ENCODE data around the gene SULF2.

SULF2 gene

GRCh38 chr20:47675190-47676142 lies 109.8 kb downstream of the SULF2 start:
- no CpG with 5 or more reads among the region's 16 CpGs for WGBS (ENCODE audit: insufficient coverage, insufficient read length)
- no peak for DNase-seq (ENCODE audit: low read depth, low spot score)
- Histone ChIP-seq H3K27ac (ENCODE audit: low read length) (no peak overlapping the region), H3K4me1 (ENCODE audit: control insufficient read depth, insufficient read depth, low read length) (no peaks in the 10 kb centered on the region; the same call in none of the 2 replicates), H3K36me3 (ENCODE audit: control insufficient read depth, insufficient read depth, low read length) (no peaks in the 10 kb centered on the region), H3K27me3 (ENCODE audit: control insufficient read depth, insufficient read depth, low read length) (no peaks in the 10 kb centered on the region), H3K4me3 (ENCODE audit: low read length) (no peak overlapping the region), H3K9me3 (ENCODE audit: control insufficient read depth, insufficient read depth, low read length) (no peaks in the 10 kb centered on the region)

GRCh38 chr20:47674686-47675085 lies 110.6 kb downstream of the SULF2 start:
- no peaks in the 10 kb centered on the region for H3K9me3 ChIP-seq (ENCODE audit: control insufficient read depth, insufficient read depth, low read length)
- WGBS (ENCODE audit: insufficient coverage, insufficient read length), result no CpG with 5 or more reads among the region's 14 CpGs
- DNase-seq (ENCODE audit: low read depth, low spot score), result no peak
- H3K36me3 ChIP-seq (ENCODE audit: control insufficient read depth, insufficient read depth, low read length), result no peaks in the 10 kb centered on the region
- no peak overlapping the region for H3K27ac ChIP-seq (ENCODE audit: low read length)
- H3K4me3 ChIP-seq (ENCODE audit: low read length), result no peak overlapping the region
- H3K4me1 ChIP-seq (ENCODE audit: control insufficient read depth, insufficient read depth, low read length), result no peaks in the 10 kb centered on the region; the same call in none of the 2 replicates
- H3K27me3 ChIP-seq (ENCODE audit: control insufficient read depth, insufficient read depth, low read length), result no peaks in the 10 kb centered on the region

DNA sequence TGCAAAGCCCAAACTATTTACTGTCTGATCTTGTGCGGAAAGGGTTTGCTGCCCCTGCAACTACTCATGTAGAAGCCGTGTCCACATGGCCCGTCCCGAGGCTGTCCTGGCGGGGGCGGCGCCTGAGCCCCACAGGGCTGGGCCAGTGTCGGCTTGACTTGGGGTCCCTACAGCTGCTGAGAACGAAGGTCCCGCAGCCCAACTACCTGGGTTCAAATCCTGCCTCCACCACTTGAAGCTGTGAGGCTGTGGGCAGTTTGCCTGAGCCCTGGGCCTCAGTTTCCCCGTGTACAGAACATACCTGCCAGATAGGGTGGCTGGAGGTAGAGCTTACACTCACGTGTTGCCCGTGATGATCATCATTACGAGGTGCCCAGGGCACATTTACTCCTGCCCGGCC lies 111.1 kb downstream of the SULF2 start:
- DNase-seq (ENCODE audit: low read depth, low spot score), result no peak
- no peak overlapping the region for H3K4me3 ChIP-seq (ENCODE audit: low read length)
- no CpG with 5 or more reads among the region's 15 CpGs for WGBS (ENCODE audit: insufficient coverage, insufficient read length)
- no peaks in the 10 kb centered on the region; the same call in none of the 2 replicates for H3K4me1 ChIP-seq (ENCODE audit: control insufficient read depth, insufficient read depth, low read length)
- no peaks in the 10 kb centered on the region for H3K9me3 ChIP-seq (ENCODE audit: control insufficient read depth, insufficient read depth, low read length)
- no peak overlapping the region for H3K27ac ChIP-seq (ENCODE audit: low read length)
- no peaks in the 10 kb centered on the region for H3K27me3 ChIP-seq (ENCODE audit: control insufficient read depth, insufficient read depth, low read length)
- no peaks in the 10 kb centered on the region for H3K36me3 ChIP-seq (ENCODE audit: control insufficient read depth, insufficient read depth, low read length)

DNA sequence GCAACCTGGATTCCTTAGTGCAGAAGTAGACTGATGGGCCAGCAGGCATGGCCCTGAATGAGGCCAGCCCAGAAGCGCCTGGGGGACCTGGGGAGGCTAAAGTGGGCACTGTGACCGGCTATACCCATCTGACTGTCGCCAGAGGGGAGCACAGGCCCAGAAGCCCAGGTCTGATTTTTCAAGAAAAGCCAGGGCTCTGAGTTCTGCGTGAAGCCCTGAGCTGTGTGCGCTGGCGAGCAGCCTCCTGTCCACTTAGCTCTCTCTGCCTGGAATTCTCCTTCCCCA lies 111.7 kb downstream of the SULF2 start:
- no peak for DNase-seq (ENCODE audit: low read depth, low spot score)
- Histone ChIP-seq H3K9me3 (ENCODE audit: control insufficient read depth, insufficient read depth, low read length) (no peaks in the 10 kb centered on the region), H3K27ac (ENCODE audit: low read length) (no peak overlapping the region), H3K27me3 (ENCODE audit: control insufficient read depth, insufficient read depth, low read length) (no peaks in the 10 kb centered on the region), H3K4me3 (ENCODE audit: low read length) (no peak overlapping the region), H3K36me3 (ENCODE audit: control insufficient read depth, insufficient read depth, low read length) (no peaks in the 10 kb centered on the region), H3K4me1 (ENCODE audit: control insufficient read depth, insufficient read depth, low read length) (no peaks in the 10 kb centered on the region; the same call in none of the 2 replicates)
- no CpG with 5 or more reads among the region's 6 CpGs for WGBS (ENCODE audit: insufficient coverage, insufficient read length)

GRCh38 chr20:47672886-47673670 lies 112.2 kb downstream of the SULF2 start:
- WGBS (ENCODE audit: insufficient coverage, insufficient read length), result no CpG with 5 or more reads among the region's 16 CpGs
- no peaks in the 10 kb centered on the region; the same call in none of the 2 replicates for H3K4me1 ChIP-seq (ENCODE audit: control insufficient read depth, insufficient read depth, low read length)

DNA sequence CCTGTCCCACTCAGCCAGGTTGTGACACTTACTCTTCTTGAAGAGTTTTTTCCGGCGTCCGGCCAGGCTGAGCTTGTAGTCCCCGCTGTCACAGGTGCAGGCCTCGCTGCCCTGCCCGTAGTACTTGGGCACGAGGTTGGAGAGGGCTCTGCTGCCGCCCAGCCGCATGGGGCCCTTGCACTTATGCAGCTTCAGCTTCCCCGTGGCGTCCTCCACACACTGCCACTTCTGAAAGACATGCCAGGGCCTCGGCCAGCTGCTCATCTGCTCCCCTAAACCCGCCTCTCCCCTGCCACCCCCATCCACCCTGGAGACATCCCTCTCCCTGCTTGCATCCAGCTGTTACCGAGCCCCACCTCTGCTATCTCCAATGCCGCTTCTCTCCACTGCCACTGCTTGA lies 113.1 kb downstream of the SULF2 start:
- Histone ChIP-seq H3K36me3 (ENCODE audit: control insufficient read depth, insufficient read depth, low read length) (no peaks in the 10 kb centered on the region), H3K27me3 (ENCODE audit: control insufficient read depth, insufficient read depth, low read length) (no peaks in the 10 kb centered on the region), H3K27ac (ENCODE audit: low read length) (no peak overlapping the region), H3K9me3 (ENCODE audit: control insufficient read depth, insufficient read depth, low read length) (no peaks in the 10 kb centered on the region), H3K4me3 (ENCODE audit: low read length) (no peak overlapping the region), H3K4me1 (ENCODE audit: control insufficient read depth, insufficient read depth, low read length) (no peaks in the 10 kb centered on the region; the same call in 1 of the 2 replicates)
- WGBS (ENCODE audit: insufficient coverage, insufficient read length), result no CpG with 5 or more reads among the region's 15 CpGs
- no peak for DNase-seq (ENCODE audit: low read depth, low spot score)

More at GRCh38 chr20:47672886-47673670, 112.2 kb downstream of the SULF2 start:
- Histone ChIP-seq H3K9me3 (ENCODE audit: control insufficient read depth, insufficient read depth, low read length) (no peaks in the 10 kb centered on the region), H3K4me3 (ENCODE audit: low read length) (no peak overlapping the region), H3K36me3 (ENCODE audit: control insufficient read depth, insufficient read depth, low read length) (no peaks in the 10 kb centered on the region), H3K27me3 (ENCODE audit: control insufficient read depth, insufficient read depth, low read length) (no peaks in the 10 kb centered on the region), H3K27ac (ENCODE audit: low read length) (no peak overlapping the region)
- no peak for DNase-seq (ENCODE audit: low read depth, low spot score)

DNA sequence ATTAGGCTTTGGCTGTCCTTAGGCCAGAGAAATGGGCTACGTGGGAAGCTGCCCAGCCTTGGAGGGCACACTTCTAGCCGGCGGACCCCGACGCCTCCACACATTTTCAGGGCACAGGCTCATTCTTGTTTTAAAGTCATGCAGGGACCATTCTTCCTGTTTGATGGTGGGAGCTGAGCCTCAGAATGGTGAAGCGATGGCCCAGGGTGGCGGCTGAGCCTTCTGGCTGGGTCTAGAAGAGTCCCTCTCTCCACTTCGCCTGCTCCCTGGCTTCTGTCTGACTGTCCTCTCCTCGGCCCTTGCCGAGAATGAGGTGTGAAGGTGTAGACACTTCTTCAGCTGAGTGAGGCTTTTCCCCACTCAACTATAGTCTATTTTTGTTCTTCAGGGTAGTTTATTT lies 114.4 kb downstream of the SULF2 start:
- DNase-seq (ENCODE audit: low read depth, low spot score), result no peak
- H3K9me3 ChIP-seq (ENCODE audit: control insufficient read depth, insufficient read depth, low read length), result no peaks in the 10 kb centered on the region
- no peaks in the 10 kb centered on the region for H3K36me3 ChIP-seq (ENCODE audit: control insufficient read depth, insufficient read depth, low read length)
- H3K4me1 ChIP-seq (ENCODE audit: control insufficient read depth, insufficient read depth, low read length), result no peaks in the 10 kb centered on the region; the same call in 1 of the 2 replicates
- H3K27me3 ChIP-seq (ENCODE audit: control insufficient read depth, insufficient read depth, low read length), result no peaks in the 10 kb centered on the region
- H3K4me3 ChIP-seq (ENCODE audit: low read length), result no peak overlapping the region
- no CpG with 5 or more reads among the region's 10 CpGs for WGBS (ENCODE audit: insufficient coverage, insufficient read length)
- H3K27ac ChIP-seq (ENCODE audit: low read length), result no peak overlapping the region

DNA sequence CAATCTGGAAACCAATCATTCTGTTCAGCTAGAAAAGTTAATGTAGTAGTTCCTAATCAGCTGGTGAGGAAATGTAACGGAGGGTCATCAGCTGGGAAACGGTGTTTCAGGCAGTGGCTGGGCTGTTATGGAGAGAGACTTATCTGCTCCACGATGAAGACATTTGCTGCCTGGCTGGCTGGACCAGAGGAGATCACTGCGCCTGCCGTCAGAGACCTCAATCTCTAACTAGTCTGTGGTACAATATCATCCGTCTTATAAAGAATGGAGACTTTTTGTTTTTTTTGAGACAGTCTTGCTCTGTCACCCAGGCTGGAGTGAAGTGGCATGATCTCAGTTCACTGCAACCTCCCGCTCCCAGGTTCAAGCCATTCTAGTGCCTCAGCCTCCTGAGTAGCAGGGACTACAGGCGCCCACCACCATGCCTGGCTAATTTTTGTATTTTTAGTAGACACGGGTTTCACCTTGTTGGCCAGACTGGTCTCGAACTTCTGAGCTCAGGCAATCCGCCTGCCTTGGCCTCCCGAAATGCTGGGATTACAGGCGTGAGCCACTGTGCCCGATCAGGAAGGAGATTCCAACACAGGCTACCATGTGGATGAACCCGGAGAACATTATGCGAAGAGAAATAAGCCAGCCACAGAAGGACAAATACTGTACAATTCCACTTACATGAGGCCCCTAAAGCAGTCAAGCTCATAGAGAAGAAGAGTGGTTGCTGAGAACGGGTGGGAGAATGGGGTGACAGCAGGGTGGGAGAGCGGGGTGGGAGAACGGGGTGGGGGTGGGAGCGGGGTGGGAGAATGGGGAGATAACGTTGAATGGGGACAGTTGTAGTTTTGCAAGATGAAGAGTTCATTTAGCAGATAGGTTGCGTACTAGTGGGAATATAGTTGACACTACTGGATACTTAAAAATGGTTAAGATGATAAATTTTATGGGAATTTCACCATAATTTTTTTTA lies 115.1 kb downstream of the SULF2 start:
- no peaks in the 10 kb centered on the region for H3K27me3 ChIP-seq (ENCODE audit: control insufficient read depth, insufficient read depth, low read length)
- H3K36me3 ChIP-seq (ENCODE audit: control insufficient read depth, insufficient read depth, low read length), result no peaks in the 10 kb centered on the region
- no peak overlapping the region for H3K27ac ChIP-seq (ENCODE audit: low read length)
- no peaks in the 10 kb centered on the region for H3K9me3 ChIP-seq (ENCODE audit: control insufficient read depth, insufficient read depth, low read length)
- H3K4me1 ChIP-seq (ENCODE audit: control insufficient read depth, insufficient read depth, low read length), result no peaks in the 10 kb centered on the region; the same call in 1 of the 2 replicates
- DNase-seq (ENCODE audit: low read depth, low spot score), result no peak
- H3K4me3 ChIP-seq (ENCODE audit: low read length), result no peak overlapping the region
- WGBS (ENCODE audit: insufficient coverage, insufficient read length), result 100% methylated on average over 2 of the region's 22 CpGs

GRCh38 chr20:47669489-47669888 lies 115.8 kb downstream of the SULF2 start:
- no peak overlapping the region for H3K4me3 ChIP-seq (ENCODE audit: low read length)
- no peaks in the 10 kb centered on the region for H3K9me3 ChIP-seq (ENCODE audit: control insufficient read depth, insufficient read depth, low read length)
- no peaks in the 10 kb centered on the region for H3K27me3 ChIP-seq (ENCODE audit: control insufficient read depth, insufficient read depth, low read length)
- no CpG with 5 or more reads among the region's 4 CpGs for WGBS (ENCODE audit: insufficient coverage, insufficient read length)
- no peaks in the 10 kb centered on the region for H3K36me3 ChIP-seq (ENCODE audit: control insufficient read depth, insufficient read depth, low read length)
- H3K27ac ChIP-seq (ENCODE audit: low read length), result no peak overlapping the region
- DNase-seq (ENCODE audit: low read depth, low spot score), result no peak
- no peaks in the 10 kb centered on the region; the same call in 1 of the 2 replicates for H3K4me1 ChIP-seq (ENCODE audit: control insufficient read depth, insufficient read depth, low read length)

- Histone ChIP-seq H3K4me3 (ENCODE audit: low read length) (no peak overlapping the region), H3K9me3 (ENCODE audit: control insufficient read depth, insufficient read depth, low read length) (no peaks in the 10 kb centered on the region), H3K4me1 (ENCODE audit: control insufficient read depth, insufficient read depth, low read length) (peaks cover 1% of the 10 kb centered on the region; the same call in 1 of the 2 replicates), H3K27me3 (ENCODE audit: control insufficient read depth, insufficient read depth, low read length) (no peaks in the 10 kb centered on the region), H3K27ac (ENCODE audit: low read length) (no peak overlapping the region), H3K36me3 (ENCODE audit: control insufficient read depth, insufficient read depth, low read length) (no peaks in the 10 kb centered on the region)
- DNase-seq (ENCODE audit: low read depth, low spot score), result no peak
- WGBS (ENCODE audit: insufficient coverage, insufficient read length), result no CpG with 5 or more reads among the region's 8 CpGs
Measured at GRCh38 chr20:47669152-47669425, 116.2 kb downstream of the SULF2 start.
